Suprapubic skin (tissue), 4 donors: ENCODE results near the gene RFX2. TPM values are rescaled to one million over a fixed set of nuclear protein-coding genes. Genes with fewer than 3 reads are reported as not detected.

Experiments
- DNase-seq, 2 donors: peaks; one replicate each; pipeline ENCODE4 v3.0.0-alpha.2; 2019; ENCODE audit warnings: low spot score in 2 of 2
- H3K27ac ChIP-seq: fragments of 200-600 bp; sonication (generic); one replicate; pipeline ENCODE4 v1.5.1; 2019
- H3K27me3 ChIP-seq: fragments of 200-600 bp; sonication (generic); one replicate; pipeline ENCODE4 v1.5.1; 2019
- H3K36me3 ChIP-seq: fragments of 200-600 bp; sonication (generic); one replicate; pipeline ENCODE4 v1.5.1; 2019
- H3K4me1 ChIP-seq: fragments of 200-600 bp; sonication (generic); one replicate; pipeline ENCODE4 v1.5.1; 2019
- H3K4me3 ChIP-seq: fragments of 200-600 bp; sonication (generic); one replicate; pipeline ENCODE4 v1.5.1; 2019; ENCODE audit warnings: mild to moderate bottlenecking
- H3K9me3 ChIP-seq: fragments of 200-600 bp; sonication (generic); one replicate; pipeline ENCODE4 v1.5.1; 2019
- EP300 ChIP-seq: sonication (generic); formaldehyde crosslinking; IDR thresholded peaks from one replicate; pipeline ENCODE4 v1.6.1; 2017; ENCODE audit warnings: antibody characterized with exemption
- POLR2A ChIP-seq, 2 donors: fragments of 450-650 bp; IDR thresholded peaks; one replicate each; pipeline ENCODE4 v1.6.1; 2017; ENCODE audit warnings: antibody characterized with exemption in 2 of 2, mild to moderate bottlenecking in 2 of 2, moderate library complexity in 2 of 2
- POLR2AphosphoS5 ChIP-seq, 3 donors: sonication (generic); formaldehyde crosslinking; IDR thresholded peaks; one replicate each; pipeline ENCODE4 v1.6.1; 2017; ENCODE audit warnings: antibody characterized with exemption in 3 of 3
- WGBS: methylation state at CpG from one replicate; pipeline ENCODE4 v1.1.5; 2018; 5-methylcytosine and 5-hydroxymethylcytosine counted together
- total RNA-seq, 4 donors: library from RNA; depleted of rRNA; stranded (reverse); fragments of >200 nt; gene quantifications; one replicate each; pipeline ENCODE4 v1.1.0, GENCODE V29; 2016
- TF ChIP-seq, protein P1 (sequence below), 2 donors: fragments of 200-600 bp in 1 of 2; fragments of 450-650 bp in 1 of 2; sonication (generic) in 1 of 2; IDR thresholded peaks; one replicate each; pipeline ENCODE4 v1.5.1; 2016 to 2019; ENCODE audit warnings: antibody characterized with exemption in 2 of 2, mild to moderate bottlenecking in 1 of 2, moderate library complexity in 1 of 2

The RFX2 gene
- total RNA-seq, 4 donors from 2014 or later: 28.8 to 62.0 (median 43.5) TPM

DNA sequence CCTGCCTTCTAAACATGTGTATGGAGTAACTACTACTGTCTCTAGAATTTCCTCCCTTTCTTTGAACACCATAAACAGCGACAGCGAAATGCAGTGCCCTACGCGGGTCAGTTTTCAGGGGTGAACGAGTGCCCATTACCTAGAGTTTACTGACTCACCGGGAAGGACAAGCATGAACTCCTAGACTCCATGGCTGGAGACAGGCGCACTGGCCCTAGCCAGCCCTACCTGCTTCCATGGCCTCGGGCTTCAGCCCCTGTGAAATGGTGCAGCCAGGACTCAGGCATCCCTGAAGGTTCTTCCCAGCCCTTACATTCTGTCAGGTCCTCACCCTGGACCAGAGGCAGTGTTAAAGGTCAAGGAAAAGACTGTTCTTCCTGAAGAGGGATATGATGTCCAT lies 140.8 kb downstream of the RFX2 start:
- peak overlapping the region; percentile 69 for H3K27ac ChIP-seq
- no peaks in the 10 kb centered on the region for H3K9me3 ChIP-seq
- H3K4me3 ChIP-seq: no peak overlapping the region
- no peak for TF ChIP-seq POLR2A (IDR thresholded peaks at IDR 0.05)
- TF ChIP-seq POLR2AphosphoS5 (IDR thresholded peaks at IDR 0.05): no peak
- TF ChIP-seq, protein P1, sequence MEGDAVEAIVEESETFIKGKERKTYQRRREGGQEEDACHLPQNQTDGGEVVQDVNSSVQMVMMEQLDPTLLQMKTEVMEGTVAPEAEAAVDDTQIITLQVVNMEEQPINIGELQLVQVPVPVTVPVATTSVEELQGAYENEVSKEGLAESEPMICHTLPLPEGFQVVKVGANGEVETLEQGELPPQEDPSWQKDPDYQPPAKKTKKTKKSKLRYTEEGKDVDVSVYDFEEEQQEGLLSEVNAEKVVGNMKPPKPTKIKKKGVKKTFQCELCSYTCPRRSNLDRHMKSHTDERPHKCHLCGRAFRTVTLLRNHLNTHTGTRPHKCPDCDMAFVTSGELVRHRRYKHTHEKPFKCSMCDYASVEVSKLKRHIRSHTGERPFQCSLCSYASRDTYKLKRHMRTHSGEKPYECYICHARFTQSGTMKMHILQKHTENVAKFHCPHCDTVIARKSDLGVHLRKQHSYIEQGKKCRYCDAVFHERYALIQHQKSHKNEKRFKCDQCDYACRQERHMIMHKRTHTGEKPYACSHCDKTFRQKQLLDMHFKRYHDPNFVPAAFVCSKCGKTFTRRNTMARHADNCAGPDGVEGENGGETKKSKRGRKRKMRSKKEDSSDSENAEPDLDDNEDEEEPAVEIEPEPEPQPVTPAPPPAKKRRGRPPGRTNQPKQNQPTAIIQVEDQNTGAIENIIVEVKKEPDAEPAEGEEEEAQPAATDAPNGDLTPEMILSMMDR (IDR thresholded peaks at IDR 0.05): no peak
- TF ChIP-seq EP300: no peak
- peaks cover 15% of the 10 kb centered on the region for H3K36me3 ChIP-seq
- no peaks in the 10 kb centered on the region for H3K27me3 ChIP-seq
- H3K4me1 ChIP-seq: peaks cover 60% of the 10 kb centered on the region
- DNase-seq: peak in 1 of 2 donors; percentile 45
- WGBS: 83% methylated on average over 7 of the region's 8 CpGs

DNA sequence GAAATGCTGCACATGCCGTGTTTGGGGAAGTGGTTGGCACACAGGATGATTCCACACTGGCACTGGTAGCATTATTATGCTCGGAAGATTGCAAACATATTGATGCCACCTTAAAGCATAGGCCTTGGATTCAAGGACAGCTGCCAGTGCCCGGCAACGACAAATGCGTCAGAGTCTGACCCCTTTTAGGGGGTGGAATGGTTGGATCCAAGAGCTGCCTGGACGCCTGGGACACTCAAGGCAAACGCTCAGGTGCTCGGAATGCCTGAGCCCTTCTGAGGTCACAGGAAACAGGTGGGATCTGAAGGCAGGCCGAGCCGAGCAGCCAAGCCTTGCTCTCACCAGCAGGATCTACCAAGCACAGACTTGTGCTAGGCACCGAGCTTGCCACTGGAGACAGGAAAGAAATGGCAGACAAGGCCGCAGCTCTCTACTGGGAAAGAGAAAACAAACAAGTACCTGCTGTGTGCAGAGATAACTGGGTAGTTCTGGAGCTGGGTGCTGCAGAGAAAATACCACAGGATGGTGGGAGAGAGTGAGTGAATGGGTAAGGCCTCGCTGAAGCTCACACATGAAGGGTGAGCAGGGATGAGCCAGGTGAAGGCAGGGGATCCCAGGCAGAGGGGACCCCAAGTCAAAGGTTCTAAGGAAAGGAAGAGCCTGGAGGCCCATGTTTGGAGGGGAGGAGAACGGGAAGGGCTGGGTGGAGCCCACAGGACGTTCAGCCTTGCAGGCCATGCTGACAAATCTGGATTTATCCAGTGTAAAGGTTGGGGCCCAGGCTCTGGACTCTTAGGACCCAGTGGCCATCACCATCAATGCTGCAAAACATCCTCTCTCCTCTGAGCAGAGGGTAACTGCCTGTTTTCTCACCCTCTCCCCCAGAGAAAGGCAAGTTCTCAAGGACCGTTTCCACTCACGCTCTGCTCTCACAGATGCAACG lies 141.6 kb downstream of the RFX2 start:
- no peak overlapping the region for H3K4me3 ChIP-seq
- H3K27ac ChIP-seq: peak overlapping the region; percentile 69
- peaks cover 54% of the 10 kb centered on the region for H3K4me1 ChIP-seq
- peak in 1 of 2 donors; percentile 52 for DNase-seq
- no peaks in the 10 kb centered on the region for H3K27me3 ChIP-seq
- no peaks in the 10 kb centered on the region for H3K9me3 ChIP-seq
- 36% methylated on average over 16 of the region's 18 CpGs for WGBS
- H3K36me3 ChIP-seq: peaks cover 7% of the 10 kb centered on the region
- TF ChIP-seq, protein P1 (IDR thresholded peaks at IDR 0.05): no peak
- TF ChIP-seq EP300: no peak
- no peak for TF ChIP-seq POLR2AphosphoS5 (IDR thresholded peaks at IDR 0.05)
- no peak for TF ChIP-seq POLR2A (IDR thresholded peaks at IDR 0.05)

DNA sequence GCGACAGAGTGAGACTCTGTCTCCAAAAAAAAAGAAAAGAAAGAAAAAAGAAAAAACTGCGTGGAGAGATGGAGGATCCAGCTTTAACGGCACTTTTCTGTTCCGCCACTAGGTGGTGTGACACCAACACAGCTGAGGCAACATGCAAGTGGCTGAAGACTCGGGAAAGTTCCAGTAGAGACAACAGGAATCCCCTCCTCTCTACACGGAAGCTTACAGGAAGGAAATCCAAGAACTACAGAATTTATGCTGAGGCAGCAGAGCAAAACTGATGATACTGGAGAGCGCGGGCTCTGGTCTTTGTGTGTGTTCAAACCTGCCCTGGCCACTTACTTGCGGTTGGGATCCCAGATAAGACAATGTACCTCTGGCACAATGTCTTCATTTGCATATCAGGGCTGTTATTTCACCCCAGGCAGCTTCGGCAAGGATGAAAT lies 142.3 kb downstream of the RFX2 start:
- TF ChIP-seq EP300 (no peak), POLR2A (IDR thresholded peaks at IDR 0.05) (no peak), POLR2AphosphoS5 (IDR thresholded peaks at IDR 0.05) (peak in 1 of 3 donors; percentile 15)
- TF ChIP-seq, protein P1 (IDR thresholded peaks at IDR 0.05): peak; percentile 65 to 88
- Histone ChIP-seq H3K4me1 (peaks cover 58% of the 10 kb centered on the region), H3K27ac (peak overlapping the region; percentile 69), H3K9me3 (no peaks in the 10 kb centered on the region), H3K36me3 (peaks cover under 1% of the 10 kb centered on the region), H3K4me3 (no peak overlapping the region), H3K27me3 (no peaks in the 10 kb centered on the region)
- peak in 1 of 2 donors; percentile 75 for DNase-seq
- WGBS: 3% methylated on average over 10 of the region's 10 CpGs

DNA sequence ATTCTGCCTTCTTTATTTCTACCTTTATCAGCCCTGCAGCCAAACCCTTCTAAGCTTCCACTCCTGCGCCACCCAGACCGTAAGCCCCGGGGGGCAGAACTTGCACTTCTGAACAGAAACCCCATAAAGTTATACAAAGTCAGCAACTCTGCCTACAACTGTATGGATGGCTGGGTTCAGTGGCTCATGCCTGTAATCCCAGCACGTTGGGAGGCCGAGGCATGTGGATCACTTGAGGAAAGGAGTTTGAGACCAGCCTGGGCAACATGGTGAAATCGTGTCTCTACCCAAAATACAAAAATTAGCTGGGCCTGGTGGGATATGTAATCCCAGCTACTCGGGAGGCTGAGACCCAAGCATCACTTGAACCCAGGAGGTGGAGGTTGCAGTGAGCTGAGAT lies 142.7 kb downstream of the RFX2 start:
- no peaks in the 10 kb centered on the region for H3K36me3 ChIP-seq
- no peaks in the 10 kb centered on the region for H3K9me3 ChIP-seq
- WGBS: 36% methylated on average over 7 of the region's 7 CpGs
- no peak overlapping the region for H3K27ac ChIP-seq
- no peak for TF ChIP-seq POLR2A (IDR thresholded peaks at IDR 0.05)
- TF ChIP-seq, protein P1 (IDR thresholded peaks at IDR 0.05): no peak
- no peak for TF ChIP-seq POLR2AphosphoS5 (IDR thresholded peaks at IDR 0.05)
- no peak for TF ChIP-seq EP300
- H3K4me3 ChIP-seq: no peak overlapping the region
- no peaks in the 10 kb centered on the region for H3K27me3 ChIP-seq
- peak in 1 of 2 donors; percentile 41 for DNase-seq
- H3K4me1 ChIP-seq: peaks cover 61% of the 10 kb centered on the region

DNA sequence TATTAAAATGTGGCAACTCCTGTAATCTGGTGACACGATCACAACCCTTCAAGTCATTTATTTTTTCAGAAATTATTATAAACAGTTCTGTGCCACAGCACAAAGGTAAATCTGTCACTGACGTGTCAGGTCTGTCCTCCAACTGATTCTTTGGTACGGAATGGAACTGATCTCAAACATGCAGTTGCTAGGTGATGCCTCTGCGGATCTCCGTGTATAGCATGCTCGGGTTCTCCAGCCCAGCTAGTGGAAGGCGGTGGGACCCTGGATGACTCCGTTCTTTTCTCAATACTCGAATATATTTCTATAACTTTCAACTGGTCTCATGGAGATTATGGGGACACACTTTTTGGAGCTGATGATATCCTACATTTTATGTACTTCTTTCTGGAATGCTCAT lies 143.4 kb downstream of the RFX2 start:
- H3K36me3 ChIP-seq: no peaks in the 10 kb centered on the region
- no peaks in the 10 kb centered on the region for H3K9me3 ChIP-seq
- WGBS: 80% methylated on average over 9 of the region's 9 CpGs
- no peaks in the 10 kb centered on the region for H3K27me3 ChIP-seq
- DNase-seq: no peak
- H3K4me1 ChIP-seq: peaks cover 61% of the 10 kb centered on the region
- TF ChIP-seq EP300 (no peak), POLR2AphosphoS5 (IDR thresholded peaks at IDR 0.05) (no peak), POLR2A (IDR thresholded peaks at IDR 0.05) (no peak)
- TF ChIP-seq, protein P1 (IDR thresholded peaks at IDR 0.05): no peak
- H3K27ac ChIP-seq: no peak overlapping the region
- H3K4me3 ChIP-seq: no peak overlapping the region
